NOMO-1 treated with dmso at 0.1 percent for 144 hours (cell line): ENCODE measurements around the gene EZH2.

ENCODE experiments used
- DNase-seq: peaks from one replicate; lab custom pipeline; 2025; ENCODE audit not compliant: unreplicated experiment; lab: John Stamatoyannopoulos, UW

EZH2 gene

GRCh38 chr7:148772297-148773089 is 111.6 kb downstream of the EZH2 start:
- no peak for DNase-seq

GRCh38 chr7:148770004-148770403 is 114.1 kb downstream of the EZH2 start:
- DNase-seq: no peak

- no peak for DNase-seq
These were observed 120.5 kb downstream of the EZH2 start for GRCh38 chr7:148763622-148764021.

- DNase-seq: no peak
These were observed 122.4 kb downstream of the EZH2 start for GRCh38 chr7:148761499-148762278.
